GM23248 (cell line): Measurements from ENCODE around the gene PXMP2.

Experiments
- EZH2 ChIP-seq: fragments of 200-600 bp; sonication (generic); IDR thresholded peaks from 2 replicates; pipeline ENCODE4 v1.6.1; 2018; ENCODE audit warnings: antibody characterized with exemption, mild to moderate bottlenecking; ENCODE audit not compliant: insufficient read depth, poor library complexity, severe bottlenecking
- EZH2phosphoT487 ChIP-seq: fragments of 200-600 bp; sonication (generic); IDR thresholded peaks from 2 replicates; pipeline ENCODE4 v1.6.1; 2018; ENCODE audit warnings: antibody characterized with exemption, moderate library complexity, mild to moderate bottlenecking, low read depth; ENCODE audit not compliant: insufficient read depth

GRCh38 chr12:132700212-132700822, 12.9 kb downstream of the PXMP2 start:
- TF ChIP-seq EZH2 (no peak), EZH2phosphoT487 (no peak)
